Esophagus muscularis mucosa (tissue), 4 donors: ENCODE data around the gene MROH2B. TPM values are rescaled to one million over a fixed set of nuclear protein-coding genes. Genes with fewer than 3 reads are reported as not detected.

Experiments used
- DNase-seq: peaks from one replicate; pipeline ENCODE4 v3.0.0-alpha.2; 2017; ENCODE audit errors: extremely low spot score
- H3K27ac ChIP-seq, 4 donors: fragments of 200-600 bp; sonication (generic); replicated peaks in 1 of 4; 1 replicate in 3 of 4; 2 replicates in 1 of 4; pipeline ENCODE4 v1.5.1; 2016 to 2019; ENCODE audit warnings: mild to moderate bottlenecking in 1 of 4
- H3K27me3 ChIP-seq, 4 donors: fragments of 200-600 bp; sonication (generic); one replicate each; pipeline versions ENCODE4 v1.5.1 to v1.6.0; 2016 to 2019
- H3K36me3 ChIP-seq, 4 donors: fragments of 200-600 bp; sonication (generic); one replicate each; pipeline ENCODE4 v1.5.1; 2016 to 2019
- H3K4me1 ChIP-seq, 4 donors: fragments of 200-600 bp; sonication (generic); one replicate each; pipeline ENCODE4 v1.5.1; 2016 to 2019
- H3K4me3 ChIP-seq, 4 donors: fragments of 200-600 bp; sonication (generic); 1 replicate in 2 of 4; 2 replicates in 2 of 4; pipeline ENCODE4 v1.5.1; 2016 to 2019; ENCODE audit warnings: mild to moderate bottlenecking in 4 of 4, moderate library complexity in 1 of 4
- H3K9me3 ChIP-seq, 4 donors: fragments of 200-600 bp; sonication (generic); 1 replicate in 3 of 4; 2 replicates in 1 of 4; pipeline ENCODE4 v1.5.1; 2016 to 2019
- CTCF ChIP-seq, 3 experiments: fragments of 200-600 bp in 2 of 3; fragments of 450-650 bp in 1 of 3; sonication (generic) in 2 of 3; IDR thresholded peaks; one replicate each; pipeline ENCODE4 v1.5.1; 2017 to 2019; ENCODE audit warnings: antibody characterized with exemption in 3 of 3, mild to moderate bottlenecking in 2 of 3, moderate library complexity in 1 of 3
- EP300 ChIP-seq: sonication (generic); formaldehyde crosslinking; IDR thresholded peaks from one replicate; pipeline ENCODE4 v1.6.1; 2017; ENCODE audit warnings: antibody characterized with exemption
- POLR2A ChIP-seq: fragments of 450-650 bp; IDR thresholded peaks from one replicate; pipeline ENCODE4 v1.6.1; 2017; ENCODE audit warnings: antibody characterized with exemption, moderate library complexity, mild to moderate bottlenecking, low read depth
- POLR2AphosphoS5 ChIP-seq, 2 donors: sonication (generic); formaldehyde crosslinking; IDR thresholded peaks; one replicate each; pipeline ENCODE4 v1.6.1; 2017; ENCODE audit warnings: antibody characterized with exemption in 2 of 2
- WGBS: methylation state at CpG from one replicate; pipeline ENCODE4 v1.1.5; 2018; 5-methylcytosine and 5-hydroxymethylcytosine counted together
- intact Hi-C: fragments of 100-400 bp; cut with DNase I; formaldehyde crosslinking; loops from one replicate; pipeline ENCODE4 v1.15.1; 2023
- total RNA-seq, 4 donors: library from RNA; depleted of rRNA; stranded (reverse); fragments of >200 nt; gene quantifications; one replicate each; pipeline versions ENCODE4 v1.1.0 to v1.2.1, GENCODE V29; 2016

Gene MROH2B
- total RNA-seq: not detected

- intact Hi-C loops: no loop called here
- no peaks in the 10 kb centered on the region for H3K9me3 ChIP-seq
- 89% methylated on average over 1 of the region's 1 CpG for WGBS
- H3K4me1 ChIP-seq: no peaks in the 10 kb centered on the region
- no peaks in the 10 kb centered on the region for H3K27me3 ChIP-seq
- no peak for TF ChIP-seq EP300
- TF ChIP-seq POLR2A: no peak
- no peak for TF ChIP-seq CTCF (IDR thresholded peaks at IDR 0.05)
- no peak for TF ChIP-seq POLR2AphosphoS5 (IDR thresholded peaks at IDR 0.05)
- DNase-seq: no peak
- H3K4me3 ChIP-seq: no peak within 1 kb of the TSS
- no peak within 1 kb of the TSS for H3K27ac ChIP-seq
- no peaks in the 10 kb centered on the region for H3K36me3 ChIP-seq
Observed at GRCh38 chr5:41071242-41071641, at the start of gene MROH2B. TSS of gene MROH2B (minus strand) at chr5:41071342. CDS start at chr5:41070852, 490 bp downstream.

- 96% methylated on average over 8 of the region's 8 CpGs for WGBS
Observed at GRCh38 chr5:41120600-41120999, 49.5 kb upstream of the MROH2B start.

GRCh38 chr5:41118177-41118576 is 47.0 kb upstream of the MROH2B start:
- Histone ChIP-seq H3K4me3 (no peak overlapping the region), H3K27ac (no peak overlapping the region), H3K36me3 (no peaks in the 10 kb centered on the region), H3K4me1 (peaks cover 0 to 4% (median 0%) of the 10 kb centered on the region in 4 donors), H3K27me3 (no peaks in the 10 kb centered on the region), H3K9me3 (no peaks in the 10 kb centered on the region)
- TF ChIP-seq EP300: no peak
- no peak for TF ChIP-seq POLR2A
- no peak for TF ChIP-seq CTCF (IDR thresholded peaks at IDR 0.05)
- no peak for TF ChIP-seq POLR2AphosphoS5 (IDR thresholded peaks at IDR 0.05)
- DNase-seq: no peak
- intact Hi-C loops: no loop called here
- WGBS: 94% methylated on average over 3 of the region's 3 CpGs

More at GRCh38 chr5:41120600-41120999, 49.5 kb upstream of the MROH2B start:
- no peaks in the 10 kb centered on the region for H3K4me1 ChIP-seq
- no peak overlapping the region for H3K27ac ChIP-seq
- no peak for DNase-seq
- TF ChIP-seq EP300: no peak
- no peak for TF ChIP-seq POLR2AphosphoS5 (IDR thresholded peaks at IDR 0.05)
- TF ChIP-seq CTCF (IDR thresholded peaks at IDR 0.05): no peak
- no peak for TF ChIP-seq POLR2A
- H3K9me3 ChIP-seq: no peaks in the 10 kb centered on the region
- H3K36me3 ChIP-seq: no peaks in the 10 kb centered on the region
- no peaks in the 10 kb centered on the region for H3K27me3 ChIP-seq
- H3K4me3 ChIP-seq: no peak overlapping the region
- intact Hi-C loops: no loop called here

GRCh38 chr5:41115281-41115680 is 44.1 kb upstream of the MROH2B start:
- no peak overlapping the region for H3K27ac ChIP-seq
- 60% methylated on average over 2 of the region's 2 CpGs for WGBS

More at GRCh38 chr5:41115281-41115680, 44.1 kb upstream of the MROH2B start:
- no peak for DNase-seq
- Histone ChIP-seq H3K9me3 (no peaks in the 10 kb centered on the region), H3K36me3 (no peaks in the 10 kb centered on the region), H3K27me3 (no peaks in the 10 kb centered on the region), H3K4me3 (no peak overlapping the region), H3K4me1 (peaks cover 0 to 11% (median 0%) of the 10 kb centered on the region in 4 donors)
- TF ChIP-seq CTCF (IDR thresholded peaks at IDR 0.05) (no peak), POLR2A (no peak), EP300 (no peak), POLR2AphosphoS5 (IDR thresholded peaks at IDR 0.05) (no peak)
- intact Hi-C loops: no loop called here
